ENCODE measurements around the gene STPG1. TPM values are rescaled to one million over a fixed set of nuclear protein-coding genes. Genes with fewer than 3 reads are reported as not detected.
A peak's percentile ranks its signal among the peaks of the same experiment; 100 is the strongest.

The STPG1 gene
- total and polyA plus RNA-seq, 7 donors, result 0.89 to 4.2 (median 1.4) TPM

DNA sequence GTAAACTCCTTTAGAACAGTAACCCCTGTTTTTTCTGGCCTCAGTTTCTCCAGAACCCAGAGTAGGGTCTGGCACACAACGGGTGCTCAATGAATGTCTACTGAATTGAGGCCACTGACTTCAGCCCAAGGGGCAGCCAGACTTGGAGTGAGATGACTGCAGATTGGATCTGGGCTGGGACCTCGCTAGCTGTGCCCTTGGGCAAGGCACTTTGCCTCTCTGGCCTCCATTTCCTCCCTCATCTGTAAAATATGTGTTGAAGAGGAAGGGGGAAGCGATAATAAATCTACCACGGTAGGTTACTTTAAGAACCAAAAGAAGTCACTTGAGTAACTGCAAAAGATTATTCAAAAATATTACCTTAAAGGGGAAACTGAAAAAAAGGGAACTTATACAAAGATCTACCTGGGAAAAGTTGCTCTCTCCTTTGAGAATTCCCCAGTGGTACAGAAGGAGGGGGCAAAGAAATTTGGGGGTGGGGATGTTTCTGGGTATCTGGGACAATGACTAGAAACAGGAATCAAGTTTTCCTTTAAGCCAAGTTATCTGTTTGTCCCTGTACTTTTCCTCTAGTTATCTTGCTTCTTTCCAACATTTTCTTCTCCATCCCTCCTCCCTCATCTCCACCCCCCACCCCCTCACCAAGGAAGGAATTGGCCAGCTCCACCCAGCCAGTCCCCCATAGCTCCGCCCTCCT is 94.8 kb downstream of the STPG1 start:
- intact Hi-C loops (cut with DNase I), result no loop called here
- Histone ChIP-seq H3K27me3 (ENCODE audit: insufficient read depth in 3 of 3, low read length in 2 of 3) (peaks cover 1 to 42% (median 3%) of the 10 kb centered on the region in 3 donors), H3K4me3 (no peak overlapping the region), H3K9me3 (no peaks in the 10 kb centered on the region), H3K36me3 (ENCODE audit: insufficient read depth in 1 of 2, low read depth in 1 of 2) (no peaks in the 10 kb centered on the region), H3K27ac (peak overlapping the region; percentile 31), H3K4me1 (peaks cover 7% of the 10 kb centered on the region)
- TF ChIP-seq, protein P1, sequence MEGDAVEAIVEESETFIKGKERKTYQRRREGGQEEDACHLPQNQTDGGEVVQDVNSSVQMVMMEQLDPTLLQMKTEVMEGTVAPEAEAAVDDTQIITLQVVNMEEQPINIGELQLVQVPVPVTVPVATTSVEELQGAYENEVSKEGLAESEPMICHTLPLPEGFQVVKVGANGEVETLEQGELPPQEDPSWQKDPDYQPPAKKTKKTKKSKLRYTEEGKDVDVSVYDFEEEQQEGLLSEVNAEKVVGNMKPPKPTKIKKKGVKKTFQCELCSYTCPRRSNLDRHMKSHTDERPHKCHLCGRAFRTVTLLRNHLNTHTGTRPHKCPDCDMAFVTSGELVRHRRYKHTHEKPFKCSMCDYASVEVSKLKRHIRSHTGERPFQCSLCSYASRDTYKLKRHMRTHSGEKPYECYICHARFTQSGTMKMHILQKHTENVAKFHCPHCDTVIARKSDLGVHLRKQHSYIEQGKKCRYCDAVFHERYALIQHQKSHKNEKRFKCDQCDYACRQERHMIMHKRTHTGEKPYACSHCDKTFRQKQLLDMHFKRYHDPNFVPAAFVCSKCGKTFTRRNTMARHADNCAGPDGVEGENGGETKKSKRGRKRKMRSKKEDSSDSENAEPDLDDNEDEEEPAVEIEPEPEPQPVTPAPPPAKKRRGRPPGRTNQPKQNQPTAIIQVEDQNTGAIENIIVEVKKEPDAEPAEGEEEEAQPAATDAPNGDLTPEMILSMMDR (IDR thresholded peaks at IDR 0.05), result no peak
- no peak for DNase-seq
- 45 to 58% (median 46%) methylated on average over 5 of the region's 5 CpGs for WGBS, 3 donors
- ATAC-seq, result no peak

- H3K9me3 ChIP-seq, result no peaks in the 10 kb centered on the region
- TF ChIP-seq, protein P1 (IDR thresholded peaks at IDR 0.05), result no peak
- peak overlapping the region; percentile 31 for H3K27ac ChIP-seq
- H3K36me3 ChIP-seq (ENCODE audit: insufficient read depth in 1 of 2, low read depth in 1 of 2), result no peaks in the 10 kb centered on the region
- ATAC-seq (peak; percentile 48 to 70 (median 67)), DNase-seq (no peak)
- H3K27me3 ChIP-seq (ENCODE audit: insufficient read depth in 3 of 3, low read length in 2 of 3), result peaks cover 1 to 42% (median 3%) of the 10 kb centered on the region in 3 donors
- WGBS, 3 donors, result 7 to 14% (median 8%) methylated on average over 2 of the region's 2 CpGs
- H3K4me1 ChIP-seq, result peaks cover 7% of the 10 kb centered on the region
- H3K4me3 ChIP-seq, result no peak overlapping the region
- intact Hi-C loops (cut with DNase I), result no loop called here
Observed at GRCh38 chr1:24317956-24318614, 95.5 kb downstream of the STPG1 start.

- H3K4me1 ChIP-seq, result peaks cover 7% of the 10 kb centered on the region
- ATAC-seq (no peak), DNase-seq (no peak)
- H3K4me3 ChIP-seq, result no peak overlapping the region
- intact Hi-C loops (cut with DNase I), result no loop called here
- H3K36me3 ChIP-seq (ENCODE audit: insufficient read depth in 1 of 2, low read depth in 1 of 2), result no peaks in the 10 kb centered on the region
- peaks cover 1 to 38% (median 3%) of the 10 kb centered on the region in 3 donors for H3K27me3 ChIP-seq (ENCODE audit: insufficient read depth in 3 of 3, low read length in 2 of 3)
- TF ChIP-seq, protein P1 (IDR thresholded peaks at IDR 0.05), result no peak
- no peak overlapping the region for H3K27ac ChIP-seq
- WGBS, 3 donors, result 81 to 88% (median 86%) methylated on average over 6 of the region's 6 CpGs
- H3K9me3 ChIP-seq, result no peaks in the 10 kb centered on the region
Observed at GRCh38 chr1:24317081-24317480, 96.5 kb downstream of the STPG1 start.

DNA sequence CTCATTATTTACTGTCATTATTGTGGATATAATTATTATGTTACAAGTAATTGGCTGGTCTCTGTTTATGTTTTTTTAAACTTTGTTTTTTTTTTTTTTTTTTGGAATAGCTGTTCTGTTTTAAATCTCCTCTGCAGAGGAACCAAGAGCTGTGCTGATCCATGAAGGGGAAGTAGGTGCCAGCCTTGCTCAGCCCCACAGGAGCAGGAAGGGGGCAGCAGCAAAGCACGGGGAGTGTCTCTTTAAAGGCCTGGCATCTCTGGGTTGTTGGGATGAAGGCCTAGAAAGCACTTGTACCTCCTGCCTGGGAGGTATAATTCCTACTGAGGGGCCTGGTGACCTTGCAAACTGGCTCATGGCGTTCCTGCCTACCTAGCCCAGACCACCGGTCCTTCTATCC is 96.9 kb downstream of the STPG1 start:
- no peak overlapping the region for H3K4me3 ChIP-seq
- TF ChIP-seq, protein P1 (IDR thresholded peaks at IDR 0.05), result no peak
- H3K27me3 ChIP-seq (ENCODE audit: insufficient read depth in 3 of 3, low read length in 2 of 3), result peaks cover 1 to 34% (median 3%) of the 10 kb centered on the region in 3 donors
- H3K36me3 ChIP-seq (ENCODE audit: insufficient read depth in 1 of 2, low read depth in 1 of 2), result no peaks in the 10 kb centered on the region
- no peak overlapping the region for H3K27ac ChIP-seq
- ATAC-seq, result no peak
- no peak for DNase-seq
- H3K4me1 ChIP-seq, result peaks cover 6% of the 10 kb centered on the region
- intact Hi-C loops (cut with DNase I), result no loop called here
- H3K9me3 ChIP-seq, result no peaks in the 10 kb centered on the region
- 62 to 73% (median 62%) methylated on average over 3 of the region's 3 CpGs for WGBS, 3 donors

Data from psoas muscle (tissue), 8 donors.